Measurements from ENCODE around the gene INPP4B. TPM values are rescaled to one million over a fixed set of nuclear protein-coding genes. Genes with fewer than 3 reads are reported as not detected.

INPP4B gene
- polyA plus RNA-seq, 1 experiment, result 5.1 TPM

DNA sequence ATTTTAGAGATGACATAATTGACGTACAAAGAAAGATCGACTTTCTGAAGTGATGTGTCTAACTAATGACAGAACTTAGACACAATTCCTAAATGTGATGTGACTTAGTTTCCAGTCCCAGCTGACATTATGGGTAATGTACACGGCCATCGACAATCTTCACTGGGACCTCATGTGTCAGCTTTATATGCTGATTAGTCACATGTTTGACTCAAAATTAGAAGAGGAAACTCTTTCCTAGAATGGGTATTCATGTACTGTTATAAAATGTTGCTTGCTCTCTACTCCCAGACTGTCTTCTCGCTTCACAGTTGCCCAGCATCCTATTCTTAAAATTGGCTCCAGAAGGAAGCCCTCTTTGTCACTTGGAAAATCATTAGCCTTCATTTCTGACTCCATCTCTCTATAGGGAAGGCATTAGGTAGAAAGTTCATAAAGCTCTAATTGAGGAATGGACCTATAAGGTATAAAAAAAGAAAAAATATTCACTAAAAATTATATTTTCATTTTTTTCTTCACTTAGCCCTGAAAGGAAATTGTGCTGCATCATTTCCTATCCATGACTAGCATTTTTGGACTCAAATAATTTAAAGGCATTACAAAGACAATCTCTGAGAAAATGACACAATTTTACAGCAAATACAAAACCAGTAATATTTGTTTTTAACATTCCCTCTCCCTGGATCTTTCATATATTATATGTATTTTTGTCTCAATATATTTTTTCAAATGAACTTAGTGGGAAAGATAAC lies 554.6 kb downstream of the INPP4B start:
- no peak for TF ChIP-seq CTCF (IDR thresholded peaks at IDR 0.05; ENCODE audit: low read depth, low read length)
- Histone ChIP-seq H3K9me3 (ENCODE audit: control insufficient read depth, insufficient read depth, low read length) (no peaks in the 10 kb centered on the region), H3K27me3 (ENCODE audit: control insufficient read depth, insufficient read depth, low read length) (no peaks in the 10 kb centered on the region), H3K4me3 (ENCODE audit: low read depth, low read length) (no peak overlapping the region), H3K27ac (ENCODE audit: low read depth, low read length) (no peak overlapping the region)
- POLR2A ChIA-PET, result no interaction called here
- CTCF ChIA-PET, result interaction anchor here (1.3 to 1.7 kb wide), 2 partner anchors 9 to 945 kb away, joined by 3 to 4 read pairs; no protein-coding TSS in a partner anchor
- DNase-seq (ENCODE audit: low read depth, low spot score), result no peak

- DNase-seq (ENCODE audit: low read depth, low spot score), result no peak
- Histone ChIP-seq H3K4me3 (ENCODE audit: low read depth, low read length) (no peak overlapping the region), H3K9me3 (ENCODE audit: control insufficient read depth, insufficient read depth, low read length) (no peaks in the 10 kb centered on the region), H3K27ac (ENCODE audit: low read depth, low read length) (no peak overlapping the region), H3K27me3 (ENCODE audit: control insufficient read depth, insufficient read depth, low read length) (no peaks in the 10 kb centered on the region)
- CTCF ChIA-PET, result no interaction called here
- TF ChIP-seq CTCF (IDR thresholded peaks at IDR 0.05; ENCODE audit: low read depth, low read length), result no peak
- POLR2A ChIA-PET, result no interaction called here
Measured at GRCh38 chr4:142287371-142287770, 558.7 kb downstream of the INPP4B start.

DNA sequence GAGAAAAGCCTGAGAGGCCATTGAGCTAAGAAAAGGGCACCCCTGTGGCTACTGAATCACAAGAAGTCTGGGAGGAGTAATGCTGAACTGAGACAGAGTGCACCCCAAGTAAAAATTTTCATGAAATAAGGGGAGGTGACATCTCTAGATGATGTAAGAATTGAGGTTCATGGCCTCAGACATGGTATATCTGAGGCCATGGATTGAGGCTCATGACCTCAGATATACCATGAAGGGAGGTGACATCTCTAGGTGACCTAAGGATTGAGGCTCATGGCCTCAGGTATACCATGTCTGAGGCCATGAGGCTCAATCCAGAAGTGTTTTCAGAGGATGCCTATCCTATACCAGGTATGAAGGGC lies 560.9 kb downstream of the INPP4B start:
- DNase-seq (ENCODE audit: low read depth, low spot score), result no peak
- Histone ChIP-seq H3K9me3 (ENCODE audit: control insufficient read depth, insufficient read depth, low read length) (no peaks in the 10 kb centered on the region), H3K27me3 (ENCODE audit: control insufficient read depth, insufficient read depth, low read length) (no peaks in the 10 kb centered on the region), H3K27ac (ENCODE audit: low read depth, low read length) (no peak overlapping the region), H3K4me3 (ENCODE audit: low read depth, low read length) (no peak overlapping the region)
- ChIA-PET POLR2A (no interaction called here), CTCF (no interaction called here)
- no peak for TF ChIP-seq CTCF (IDR thresholded peaks at IDR 0.05; ENCODE audit: low read depth, low read length)

DNA sequence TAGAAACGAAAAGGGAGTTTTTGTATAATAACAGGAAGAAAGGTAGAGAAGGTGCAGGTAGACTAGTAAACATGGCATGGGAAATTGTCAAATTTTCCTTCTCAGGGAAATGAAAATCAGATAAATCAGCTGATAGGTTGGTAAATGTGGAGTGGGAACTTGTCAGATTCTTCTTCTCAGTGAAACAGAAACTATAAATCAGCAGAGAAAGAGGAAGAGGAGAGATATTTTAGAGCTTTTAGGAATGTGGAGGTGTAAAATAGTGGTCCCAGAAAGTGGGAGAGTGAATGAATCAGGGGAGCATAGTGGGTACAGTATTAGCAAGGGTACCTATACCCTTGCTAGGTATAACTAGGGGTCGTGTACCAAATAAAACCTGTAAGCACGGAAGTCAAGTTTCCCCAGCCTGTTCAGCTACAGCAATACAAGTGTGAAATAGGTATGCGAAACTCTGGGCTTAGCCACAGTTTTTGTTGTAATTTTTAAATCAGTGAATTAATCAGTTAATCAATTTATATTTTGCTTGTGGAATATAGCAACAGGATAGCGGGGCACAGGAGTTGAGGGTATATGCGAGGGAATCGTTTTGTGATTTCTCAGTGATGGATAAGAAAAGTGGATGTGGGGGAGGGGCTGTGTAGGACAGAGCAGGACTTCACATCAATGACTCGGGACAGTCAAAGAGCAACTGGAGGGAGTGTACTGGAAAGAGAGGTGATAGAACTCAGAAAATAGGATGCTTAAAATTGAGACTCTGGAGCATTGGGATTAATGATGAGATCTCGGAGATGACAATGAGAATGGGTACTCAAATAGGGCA lies 561.5 kb downstream of the INPP4B start:
- no peak overlapping the region for H3K4me3 ChIP-seq (ENCODE audit: low read depth, low read length)
- no peaks in the 10 kb centered on the region for H3K9me3 ChIP-seq (ENCODE audit: control insufficient read depth, insufficient read depth, low read length)
- TF ChIP-seq CTCF (IDR thresholded peaks at IDR 0.05; ENCODE audit: low read depth, low read length), result no peak
- H3K27me3 ChIP-seq (ENCODE audit: control insufficient read depth, insufficient read depth, low read length), result no peaks in the 10 kb centered on the region
- no peak overlapping the region for H3K27ac ChIP-seq (ENCODE audit: low read depth, low read length)
- DNase-seq (ENCODE audit: low read depth, low spot score), result no peak
- ChIA-PET POLR2A (no interaction called here), CTCF (interaction anchor here (0.6 kb wide), 1 partner anchor 1399 kb away, joined by 4 read pairs; no protein-coding TSS in a partner anchor)

DNA sequence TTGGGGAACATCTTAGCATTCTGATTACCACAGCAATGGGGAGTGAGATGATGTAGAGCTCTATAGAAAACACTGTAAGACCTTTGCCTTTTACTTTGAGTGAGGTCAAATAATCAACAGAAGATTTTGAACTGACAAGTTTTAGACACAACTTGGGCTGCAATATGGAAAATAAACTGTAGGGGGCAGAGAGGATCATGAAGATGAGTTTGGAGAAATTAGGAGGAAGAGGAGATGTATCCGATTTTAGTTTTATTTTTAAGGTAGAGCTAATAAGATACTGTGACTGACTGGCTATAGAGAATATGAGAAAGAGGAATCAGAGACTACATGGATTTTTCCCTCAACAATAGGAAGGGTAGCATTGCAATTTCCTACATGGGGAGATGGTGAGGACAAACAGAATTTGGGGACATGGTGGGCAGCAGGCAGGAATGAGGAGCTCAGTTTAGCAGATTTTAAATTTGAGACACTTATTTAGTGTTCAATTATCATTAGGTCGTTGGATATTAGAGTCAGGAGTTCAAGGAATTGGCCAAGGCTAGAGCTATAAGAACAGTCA lies 563.1 kb downstream of the INPP4B start:
- CTCF ChIA-PET, result interaction anchor here (0.8 to 1.5 kb wide), 7 partner anchors 9 to 552 kb away, joined by 3 to 11 read pairs (median 3); no protein-coding TSS in a partner anchor
- peak; percentile 48 for TF ChIP-seq CTCF (IDR thresholded peaks at IDR 0.05; ENCODE audit: low read depth, low read length)
- POLR2A ChIA-PET, result no interaction called here
- no peak for DNase-seq (ENCODE audit: low read depth, low spot score)
- H3K27me3 ChIP-seq (ENCODE audit: control insufficient read depth, insufficient read depth, low read length), result no peaks in the 10 kb centered on the region
- H3K9me3 ChIP-seq (ENCODE audit: control insufficient read depth, insufficient read depth, low read length), result no peaks in the 10 kb centered on the region
- H3K4me3 ChIP-seq (ENCODE audit: low read depth, low read length), result no peak overlapping the region
- H3K27ac ChIP-seq (ENCODE audit: low read depth, low read length), result no peak overlapping the region

All from AG04450 (cell line).